GM18861 (cell line): Measurements from ENCODE around the gene TAS1R3.

ENCODE experiments used
- ATAC-seq: cut with Tn5 transposase; IDR thresholded peaks from one replicate; pipeline ENCODE4 v1.9.1; 2021; ENCODE audit not compliant: unreplicated experiment

Gene TAS1R3

DNA sequence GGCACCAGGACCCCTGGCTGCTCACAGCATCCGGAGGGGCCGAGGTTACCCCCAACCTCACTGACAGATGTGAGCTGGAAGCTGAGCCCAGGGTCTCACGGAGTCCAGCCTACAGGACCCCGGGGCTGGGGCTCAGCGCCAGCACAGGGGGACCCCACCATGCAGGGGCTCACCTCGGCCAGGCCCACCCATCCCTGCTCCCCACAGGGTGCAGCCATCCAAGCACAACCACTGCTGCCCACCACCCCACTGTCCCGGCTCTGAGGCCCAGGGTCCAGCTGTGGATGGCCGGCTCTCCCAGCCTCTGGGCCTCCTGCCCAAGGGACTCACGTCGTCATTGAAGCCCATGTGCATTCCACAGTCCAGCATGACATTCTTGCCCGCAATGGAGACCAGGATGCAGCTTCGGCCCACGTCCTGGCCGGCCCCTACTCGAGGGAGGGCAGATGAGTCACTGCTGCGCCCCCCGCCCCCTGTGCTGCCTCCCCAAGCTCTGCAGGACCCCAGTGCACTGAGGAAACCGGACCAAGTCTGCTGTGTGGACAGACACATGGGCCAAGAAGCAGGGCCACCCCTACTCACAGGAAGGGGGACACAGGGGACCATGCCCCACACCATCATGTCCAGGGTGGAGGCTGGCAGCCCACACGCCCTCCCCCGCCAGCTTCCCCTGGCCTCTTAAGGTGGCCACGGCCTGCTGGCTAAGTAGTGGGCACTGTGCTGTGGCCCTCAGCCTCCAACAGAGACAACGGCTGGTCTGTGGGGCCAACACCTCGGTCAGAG is 10.2 kb upstream of the TAS1R3 start:
- ATAC-seq, result no peak

DNA sequence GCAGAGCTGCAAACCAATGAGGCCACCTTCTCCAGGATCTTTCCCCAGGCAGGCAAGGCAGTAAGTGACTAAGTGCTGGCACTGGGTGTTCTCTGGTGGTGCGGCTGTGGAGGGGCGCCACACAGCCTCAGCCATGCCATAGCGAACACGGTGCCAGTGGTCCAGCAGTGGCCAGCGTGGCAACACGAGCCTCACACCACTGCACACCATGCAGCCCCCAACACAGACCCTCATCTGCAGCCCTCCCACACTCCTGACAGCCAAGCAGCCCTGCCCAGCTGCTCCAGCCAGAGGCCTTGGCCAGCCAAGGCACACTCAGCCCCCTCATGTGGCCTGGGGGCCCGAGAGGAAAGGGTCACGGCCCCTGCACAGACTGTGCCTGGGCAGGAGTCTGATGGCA is 9.6 kb upstream of the TAS1R3 start:
- no peak for ATAC-seq

- ATAC-seq, result no peak
Measured at GRCh38 chr1:1322418-1322817, 8.7 kb upstream of the TAS1R3 start.

DNA sequence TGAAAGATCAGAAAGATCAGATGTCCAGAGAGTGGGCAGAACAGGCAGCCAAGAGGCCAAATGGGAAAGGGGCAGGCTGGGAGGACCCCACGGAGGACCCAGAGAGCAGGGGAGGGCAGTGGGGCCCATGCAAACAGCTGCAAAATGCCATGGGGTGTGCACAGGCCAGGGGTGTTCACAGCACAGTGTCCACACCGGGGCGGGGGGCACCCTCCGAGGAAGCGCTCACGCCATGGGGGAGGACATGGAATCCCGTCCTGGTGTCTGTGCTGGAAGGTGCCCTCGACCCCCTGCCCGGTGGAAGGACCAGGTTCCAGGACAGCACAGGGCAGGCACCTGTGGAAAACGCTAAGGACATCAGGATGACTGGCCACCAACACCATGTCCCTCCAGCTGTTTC is 8.1 kb upstream of the TAS1R3 start:
- ATAC-seq, result no peak

GRCh38 chr1:1324084-1324523 is 7.0 kb upstream of the TAS1R3 start:
- peak; percentile 10 for ATAC-seq

DNA sequence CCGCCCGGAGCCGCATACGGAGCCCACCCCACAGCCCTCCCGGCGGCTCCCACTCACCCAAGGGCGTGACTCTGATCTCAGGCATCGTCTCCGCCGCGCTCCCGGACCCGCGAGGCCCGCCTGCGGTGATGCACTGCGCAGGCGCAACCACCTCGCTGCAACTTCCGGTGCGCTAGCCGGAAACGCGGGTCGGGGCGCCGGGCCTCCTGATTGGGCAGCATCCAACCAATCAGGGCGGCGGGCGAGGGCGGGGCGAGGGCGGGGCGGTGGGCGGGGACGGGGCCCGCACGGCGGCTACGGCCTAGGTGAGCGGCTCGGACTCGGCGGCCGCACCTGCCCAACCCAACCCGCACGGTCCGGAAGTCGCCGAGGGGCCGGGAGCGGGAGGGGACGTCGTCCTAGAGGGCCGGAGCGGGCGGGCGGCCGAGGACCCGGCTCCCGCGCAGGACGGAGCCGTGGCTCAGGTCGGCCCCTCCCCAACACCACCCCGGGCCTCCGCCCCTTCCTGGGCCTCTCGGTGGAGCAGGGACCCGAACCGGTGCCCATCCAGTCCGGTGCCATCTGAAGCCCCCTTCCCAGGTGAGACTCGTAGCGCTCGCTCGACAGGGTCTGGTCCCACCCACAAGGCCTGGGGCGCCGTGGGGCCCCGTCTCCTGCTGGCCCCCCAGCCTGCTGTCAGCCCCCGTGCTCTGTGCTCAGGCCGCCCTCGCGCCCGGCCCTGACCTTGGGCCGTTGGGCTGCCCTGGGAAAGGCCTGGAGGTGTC is 6.4 kb upstream of the TAS1R3 start, which contains the start of the genes CPTP and INTS11:
CPTP (plus strand) TSS at position 279 of the 764 bp plus-strand sequence. CDS start 2,109 bp downstream, outside the sequence.
INTS11 (minus strand) TSS at position 137 of the 764 bp plus-strand sequence; CDS start at position 85, 52 bp downstream.
- peak; percentile 61 for ATAC-seq

- no peak for ATAC-seq
Measured at GRCh38 chr1:1325288-1326074, 5.6 kb upstream of the TAS1R3 start.

DNA sequence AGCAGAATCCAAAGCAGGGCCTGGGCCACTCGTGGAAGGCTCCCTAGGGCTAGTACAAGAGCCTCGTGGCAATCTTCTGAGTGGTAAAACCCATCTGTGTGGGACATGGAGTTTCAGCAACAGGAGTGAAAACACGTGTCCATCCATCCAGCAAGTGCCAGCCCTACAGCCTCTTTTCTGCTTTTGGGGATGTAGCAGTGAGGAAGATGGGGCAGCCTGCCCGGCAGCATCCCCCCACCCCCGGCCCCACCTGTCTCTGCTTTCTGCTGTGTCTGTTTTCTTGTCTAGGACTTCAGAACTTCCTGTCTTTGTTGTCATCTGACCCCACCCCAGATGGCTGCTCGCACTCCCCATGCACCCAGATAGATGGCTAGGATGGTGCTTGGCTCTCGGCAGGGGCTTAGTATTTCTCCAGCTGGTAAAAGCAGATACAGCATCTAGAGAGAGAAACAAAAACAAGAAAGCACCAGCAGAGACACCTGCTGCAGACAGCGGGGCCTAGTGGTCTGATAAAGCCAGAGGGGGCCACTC is 4.9 kb upstream of the TAS1R3 start:
- ATAC-seq, result no peak

DNA sequence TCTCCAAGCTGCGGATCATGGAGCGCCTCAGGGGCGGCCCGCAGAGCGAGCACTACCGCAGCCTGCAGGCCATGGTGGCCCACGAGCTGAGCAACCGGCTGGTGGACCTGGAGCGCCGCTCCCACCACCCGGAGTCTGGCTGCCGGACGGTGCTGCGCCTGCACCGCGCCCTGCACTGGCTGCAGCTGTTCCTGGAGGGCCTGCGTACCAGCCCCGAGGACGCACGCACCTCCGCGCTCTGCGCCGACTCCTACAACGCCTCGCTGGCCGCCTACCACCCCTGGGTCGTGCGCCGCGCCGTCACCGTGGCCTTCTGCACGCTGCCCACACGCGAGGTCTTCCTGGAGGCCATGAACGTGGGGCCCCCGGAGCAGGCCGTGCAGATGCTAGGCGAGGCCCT is 3.8 kb upstream of the TAS1R3 start:
- no peak for ATAC-seq

- ATAC-seq, result no peak
Measured at GRCh38 chr1:1328254-1328653, 2.8 kb upstream of the TAS1R3 start.

DNA sequence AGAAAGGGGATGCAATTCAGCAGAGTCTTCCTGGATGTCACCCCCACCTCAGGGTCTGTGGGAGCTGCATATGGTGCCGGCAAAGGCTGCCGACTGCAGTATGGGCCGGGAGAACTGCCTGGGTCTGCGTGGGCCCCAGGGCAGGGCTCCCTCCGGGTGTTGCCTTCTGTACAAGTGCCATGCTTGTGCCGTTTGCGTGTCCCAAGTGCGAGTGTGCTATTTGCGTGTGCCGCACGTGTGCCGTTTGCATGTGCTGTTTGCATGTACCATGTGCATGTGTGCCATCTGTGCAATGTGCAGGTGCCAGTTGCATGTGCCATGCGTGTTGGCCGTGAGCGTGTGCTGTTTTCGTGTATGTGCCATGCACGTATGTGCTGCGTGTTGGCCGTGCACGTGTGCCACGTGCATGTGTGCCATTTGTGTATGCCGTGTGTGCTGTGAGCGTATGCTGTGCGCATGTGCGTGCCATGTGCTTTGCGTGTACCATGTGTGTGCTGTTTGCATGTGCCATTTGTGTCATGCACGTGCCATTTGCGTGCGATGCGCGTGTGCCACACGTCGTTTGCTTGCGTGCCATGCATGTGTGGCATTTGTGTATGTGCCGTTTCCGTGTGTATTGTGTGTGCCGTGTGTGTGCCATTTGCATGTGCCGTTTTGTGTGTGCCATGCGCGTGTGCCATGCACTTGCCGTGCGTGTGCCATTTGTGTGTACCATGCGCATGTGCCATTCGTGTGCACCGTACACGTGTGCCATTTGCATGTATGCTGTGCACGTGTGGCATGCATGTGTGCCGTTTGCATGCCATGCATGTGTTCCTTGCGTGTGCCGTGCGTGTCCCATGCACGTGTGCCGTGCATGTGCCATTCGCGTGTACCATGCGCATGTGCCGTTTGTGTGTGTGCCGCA is 1.5 kb upstream of the TAS1R3 start:
- no peak for ATAC-seq

DNA sequence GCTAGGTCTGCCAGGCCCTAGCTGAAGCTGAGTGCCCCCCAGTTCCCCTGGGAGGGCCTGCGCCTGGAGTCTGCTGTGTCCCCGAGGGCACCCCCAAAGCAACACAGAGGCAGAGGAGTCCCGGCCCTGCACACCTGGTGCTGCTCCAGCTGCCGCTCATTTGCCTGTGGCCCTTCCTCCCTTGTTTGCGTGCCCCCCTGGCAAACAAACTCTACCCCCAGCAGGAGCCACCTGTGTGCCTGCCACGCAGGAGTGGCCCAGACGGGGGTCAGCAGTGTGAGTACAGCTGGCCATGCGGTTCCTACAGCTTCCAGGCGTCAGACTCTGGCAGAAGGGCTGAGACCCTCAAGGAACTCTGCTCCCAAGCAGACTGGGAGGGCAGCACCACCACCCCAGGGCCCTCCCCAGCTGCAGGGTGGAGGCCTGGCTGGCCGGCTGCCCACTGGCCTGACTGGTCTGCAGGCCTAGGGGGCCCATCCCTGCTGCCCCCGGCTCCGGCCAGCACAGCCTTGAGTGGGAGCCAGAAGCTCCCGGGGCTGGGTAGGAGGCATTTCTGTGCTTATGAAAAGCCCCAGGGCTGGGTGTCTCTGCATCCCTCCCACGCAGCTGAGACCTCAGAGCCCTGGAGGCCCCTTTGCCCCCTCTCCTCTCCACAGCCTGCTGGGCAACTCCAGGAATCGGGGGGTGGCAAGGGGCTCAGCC is 563 bp upstream of the TAS1R3 start:
- no peak for ATAC-seq

DNA sequence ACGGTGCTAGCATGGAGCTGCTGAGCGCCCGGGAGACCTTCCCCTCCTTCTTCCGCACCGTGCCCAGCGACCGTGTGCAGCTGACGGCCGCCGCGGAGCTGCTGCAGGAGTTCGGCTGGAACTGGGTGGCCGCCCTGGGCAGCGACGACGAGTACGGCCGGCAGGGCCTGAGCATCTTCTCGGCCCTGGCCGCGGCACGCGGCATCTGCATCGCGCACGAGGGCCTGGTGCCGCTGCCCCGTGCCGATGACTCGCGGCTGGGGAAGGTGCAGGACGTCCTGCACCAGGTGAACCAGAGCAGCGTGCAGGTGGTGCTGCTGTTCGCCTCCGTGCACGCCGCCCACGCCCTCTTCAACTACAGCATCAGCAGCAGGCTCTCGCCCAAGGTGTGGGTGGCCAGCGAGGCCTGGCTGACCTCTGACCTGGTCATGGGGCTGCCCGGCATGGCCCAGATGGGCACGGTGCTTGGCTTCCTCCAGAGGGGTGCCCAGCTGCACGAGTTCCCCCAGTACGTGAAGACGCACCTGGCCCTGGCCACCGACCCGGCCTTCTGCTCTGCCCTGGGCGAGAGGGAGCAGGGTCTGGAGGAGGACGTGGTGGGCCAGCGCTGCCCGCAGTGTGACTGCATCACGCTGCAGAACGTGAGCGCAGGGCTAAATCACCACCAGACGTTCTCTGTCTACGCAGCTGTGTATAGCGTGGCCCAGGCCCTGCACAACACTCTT is 1.1 kb downstream of the TAS1R3 start:
- no peak for ATAC-seq

GRCh38 chr1:1332774-1333480 is 1.8 kb downstream of the TAS1R3 start:
- ATAC-seq, result no peak

DNA sequence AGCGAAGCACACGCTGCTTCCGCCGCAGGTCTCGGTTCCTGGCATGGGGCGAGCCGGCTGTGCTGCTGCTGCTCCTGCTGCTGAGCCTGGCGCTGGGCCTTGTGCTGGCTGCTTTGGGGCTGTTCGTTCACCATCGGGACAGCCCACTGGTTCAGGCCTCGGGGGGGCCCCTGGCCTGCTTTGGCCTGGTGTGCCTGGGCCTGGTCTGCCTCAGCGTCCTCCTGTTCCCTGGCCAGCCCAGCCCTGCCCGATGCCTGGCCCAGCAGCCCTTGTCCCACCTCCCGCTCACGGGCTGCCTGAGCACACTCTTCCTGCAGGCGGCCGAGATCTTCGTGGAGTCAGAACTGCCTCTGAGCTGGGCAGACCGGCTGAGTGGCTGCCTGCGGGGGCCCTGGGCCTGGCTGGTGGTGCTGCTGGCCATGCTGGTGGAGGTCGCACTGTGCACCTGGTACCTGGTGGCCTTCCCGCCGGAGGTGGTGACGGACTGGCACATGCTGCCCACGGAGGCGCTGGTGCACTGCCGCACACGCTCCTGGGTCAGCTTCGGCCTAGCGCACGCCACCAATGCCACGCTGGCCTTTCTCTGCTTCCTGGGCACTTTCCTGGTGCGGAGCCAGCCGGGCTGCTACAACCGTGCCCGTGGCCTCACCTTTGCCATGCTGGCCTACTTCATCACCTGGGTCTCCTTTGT is 2.6 kb downstream of the TAS1R3 start:
- ATAC-seq, result no peak

GRCh38 chr1:1334835-1335234 is 3.8 kb downstream of the TAS1R3 start:
- ATAC-seq, result no peak

- no peak for ATAC-seq
Measured at GRCh38 chr1:1335283-1335682, 4.2 kb downstream of the TAS1R3 start.
